Heart left ventricle (tissue), 16 donors: Measurements from ENCODE around the gene KDM7A. TPM values are rescaled to one million over a fixed set of nuclear protein-coding genes. Genes with fewer than 3 reads are reported as not detected.
"Not testable (repeated sequence)": the region's sequence is repeated elsewhere in the genome, so short reads cannot be mapped to it uniquely, and the experiment has no call there.

Experiments used
- ATAC-seq, 4 donors: fragments of 200-7000 bp; cut with Tn5 transposase; one replicate each; pipeline ENCODE4 v1.9.1; 2020 to 2022; ENCODE audit warnings: moderate library complexity in 4 of 4, mild to moderate bottlenecking in 3 of 4, moderate number of reproducible peaks in 1 of 4
- DNase-seq, 5 donors: peaks; one replicate each; pipeline ENCODE4 v3.0.0-alpha.2; 2020
- H3K27ac ChIP-seq, 12 donors: fragments of 200-600 bp; sonication (generic) in 4 of 12; one replicate each; pipeline versions ENCODE4 v1.5.0 to v1.8.0; 2016 to 2022; ENCODE audit warnings: mild to moderate bottlenecking in 2 of 12
- H3K27me3 ChIP-seq, 9 donors: fragments of 200-600 bp; sonication (generic) in 2 of 9; one replicate each; pipeline versions ENCODE4 v1.5.1 to v1.8.0; 2016 to 2022; ENCODE audit warnings: mild to moderate bottlenecking in 3 of 9
- H3K36me3 ChIP-seq, 9 donors: fragments of 200-600 bp; sonication (generic) in 2 of 9; one replicate each; pipeline versions ENCODE4 v1.5.0 to v1.8.0; 2018 to 2022; ENCODE audit warnings: mild to moderate bottlenecking in 2 of 9
- H3K4me1 ChIP-seq, 12 donors: fragments of 200-600 bp; sonication (generic) in 4 of 12; one replicate each; pipeline versions ENCODE4 v1.5.0 to v1.8.0; 2016 to 2022; ENCODE audit warnings: mild to moderate bottlenecking in 3 of 12
- H3K4me3 ChIP-seq, 12 donors: fragments of 200-600 bp; sonication (generic) in 4 of 12; one replicate each; pipeline versions ENCODE4 v1.5.0 to v1.8.0; 2017 to 2022; ENCODE audit warnings: mild to moderate bottlenecking in 9 of 12, moderate library complexity in 4 of 12
- H3K9me3 ChIP-seq, 12 donors: fragments of 200-600 bp; sonication (generic) in 4 of 12; one replicate each; pipeline versions ENCODE4 v1.5.0 to v1.8.0; 2016 to 2022; ENCODE audit warnings: mild to moderate bottlenecking in 1 of 12
- CTCF ChIP-seq, 12 donors: fragments of 200-600 bp; sonication (generic) in 4 of 12; IDR thresholded peaks; one replicate each; pipeline versions ENCODE4 v1.5.0 to v1.8.0; 2018 to 2022; ENCODE audit warnings: antibody characterized with exemption in 12 of 12, mild to moderate bottlenecking in 5 of 12
- POLR2A ChIP-seq, 2 donors: fragments of 450-650 bp; IDR thresholded peaks; one replicate each; pipeline ENCODE4 v1.6.1; 2017; ENCODE audit warnings: antibody characterized with exemption in 2 of 2, mild to moderate bottlenecking in 2 of 2, moderate library complexity in 2 of 2
- WGBS, 4 donors: extraction: QIAGEN DNeasy Blood & Tissue Kit in 2 of 4; methylation state at CpG; one replicate each; pipeline versions ENCODE4 v1.1.5 to v1.1.7; 2013 to 2018; 5-methylcytosine and 5-hydroxymethylcytosine counted together
- intact Hi-C, 10 donors: fragments of 100-400 bp; cut with DNase I; formaldehyde crosslinking; loops; one replicate each; pipeline versions ENCODE4 v1.11.1 to v1.14.2; 2022
- polyA plus RNA-seq, 2 donors: library from polyadenylated mRNA; stranded (reverse); fragments of 200-250 nt; gene quantifications; one replicate each; pipeline ENCODE4 v1.2.3, GENCODE V29; 2013
- total RNA-seq, 9 donors: library from RNA; depleted of rRNA in 2 of 9; stranded (reverse); fragments of >200 nt in 2 of 9; fragmentation: NEBNext Ultra II Directional in 3 of 9; extraction: Animal tissue kit (Norgen Biotek cat#: 25700) in 3 of 9; gene quantifications; one replicate each; pipeline versions ENCODE4 v1.1.0 to v1.2.4, GENCODE V29; 2016 to 2023
- donor health status: ischemic (EF 13 %, LVEDD 7.1; RV severe dilation, severe dysfunction).
- donor health status: healthy with polysubstance abuse.
- donor health status: DM: no; HTN: yes; CAD: no.
- donor health status: DM: no; HTN: no; CAD: no.
- donor health status: ischemic (EF 25% LVEDD 6.9; RV normal size, moderate dysfunction).
- donor health status: ischemic (EF 25% LVEDD 5.7; RV mildly dilated, moderate dysfunction).
- donor health status: healthy.
- donor health status: DM: yes; HTN: yes; CAD: no.
- donor health status: ischemic (EF 35%, LVEDD 5.7; RV mildly dilated, moderate dysfunction).
- donor health status: nonischemic (EF 11% LVEDD 7.7; RV severe dilation, severe dysfunction).
- donor health status: DM: yes; HTN: yes; CAD: no.
- donor health status: PGD.
- donor health status: ischemic (EF 29% LVEDD 5.4; RV normal size, mild dysfunction).
- donor health status: nonischemic (EF 23%, LVEDD 6.1; RV moderate dilation, normal function).

KDM7A gene
- total and polyA plus RNA-seq, 11 donors, result 3.0 to 18.7 (median 9.1) TPM

- Histone ChIP-seq H3K4me3 (no peak overlapping the region), H3K27ac (no peak overlapping the region), H3K36me3 (no peaks in the 10 kb centered on the region), H3K4me1 (peaks cover 0 to 12% (median 0%) of the 10 kb centered on the region in 12 donors), H3K9me3 (peaks cover 0 to 9% (median 0%) of the 10 kb centered on the region in 12 donors), H3K27me3 (no peaks in the 10 kb centered on the region)
- intact Hi-C loops, result no loop called here
- no peak for ATAC-seq
- DNase-seq, result no peak
- no peak for TF ChIP-seq POLR2A (IDR thresholded peaks at IDR 0.05)
- no peak for TF ChIP-seq CTCF (IDR thresholded peaks at IDR 0.05)
- 80 to 88% (median 81%) methylated on average over 4 of the region's 4 CpGs for WGBS, 4 donors
Observed at GRCh38 chr7:140205600-140205999, 28.8 kb upstream of the KDM7A start.

GRCh38 chr7:140203556-140203955, 26.8 kb upstream of the KDM7A start:
- Histone ChIP-seq H3K4me1 (peaks cover 0 to 6% (median 0%) of the 10 kb centered on the region in 12 donors), H3K27me3 (no peaks in the 10 kb centered on the region), H3K9me3 (peaks cover 0 to 9% (median 0%) of the 10 kb centered on the region in 12 donors), H3K4me3 (no peak overlapping the region), H3K36me3 (no peaks in the 10 kb centered on the region), H3K27ac (no peak overlapping the region)
- ATAC-seq (no peak), DNase-seq (no peak)
- intact Hi-C loops, result no loop called here
- TF ChIP-seq POLR2A (IDR thresholded peaks at IDR 0.05) (no peak), CTCF (IDR thresholded peaks at IDR 0.05) (no peak)

GRCh38 chr7:140202942-140203341, 26.2 kb upstream of the KDM7A start:
- ATAC-seq, H3K36me3 ChIP-seq, H3K4me3 ChIP-seq, intact Hi-C loops, H3K27ac ChIP-seq, DNase-seq, H3K4me1 ChIP-seq, H3K27me3 ChIP-seq, H3K9me3 ChIP-seq: not testable (repeated sequence)
- WGBS, 4 donors, result 95 to 98% (median 96%) methylated on average over 6 of the region's 6 CpGs

- DNase-seq, result no peak
- no peak overlapping the region for H3K27ac ChIP-seq
- WGBS, 4 donors, result 87 to 89% (median 89%) methylated on average over 6 of the region's 6 CpGs
- intact Hi-C loops, result no loop called here
- peaks cover 0 to 16% (median 0%) of the 10 kb centered on the region in 12 donors for H3K9me3 ChIP-seq
- no peaks in the 10 kb centered on the region for H3K27me3 ChIP-seq
- no peak for ATAC-seq
- TF ChIP-seq POLR2A (IDR thresholded peaks at IDR 0.05) (no peak), CTCF (IDR thresholded peaks at IDR 0.05) (no peak)
- peaks cover 0 to 6% (median 0%) of the 10 kb centered on the region in 12 donors for H3K4me1 ChIP-seq
- H3K36me3 ChIP-seq, result no peaks in the 10 kb centered on the region
- H3K4me3 ChIP-seq, result no peak overlapping the region
Observed at GRCh38 chr7:140201393-140201792, 24.6 kb upstream of the KDM7A start.
